GM18519 (cell line): ENCODE results near the gene FAM120B.
"Not testable (repeated sequence)": the region's sequence is repeated elsewhere in the genome, so short reads cannot be mapped to it uniquely, and the experiment has no call there.

Experiments used
- ATAC-seq: cut with Tn5 transposase; IDR thresholded peaks from one replicate; pipeline ENCODE4 v1.9.1; 2021; ENCODE audit warnings: mild to moderate bottlenecking, moderate library complexity; ENCODE audit not compliant: unreplicated experiment, low FRiP score

The FAM120B gene

DNA sequence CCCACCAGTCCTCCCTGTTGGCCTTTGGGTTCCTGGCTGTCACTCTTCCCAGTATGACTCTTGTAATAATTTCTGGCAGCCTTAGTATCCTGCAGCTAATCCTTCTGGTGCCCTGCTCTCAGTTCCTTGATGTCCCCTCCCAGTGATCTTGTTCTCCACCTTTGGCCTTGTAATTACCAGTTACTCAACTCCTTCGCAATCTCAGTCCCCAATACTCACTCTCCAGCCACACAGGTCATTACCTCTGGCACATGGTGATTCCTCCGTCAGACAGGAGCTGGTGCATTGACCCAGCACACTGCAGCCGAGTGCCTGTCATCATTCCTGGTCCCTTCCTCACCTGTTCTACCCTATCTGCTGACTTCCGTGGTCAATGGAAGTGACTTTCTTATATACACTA, 101.4 kb downstream of the FAM120B start:
- ATAC-seq, result no peak

DNA sequence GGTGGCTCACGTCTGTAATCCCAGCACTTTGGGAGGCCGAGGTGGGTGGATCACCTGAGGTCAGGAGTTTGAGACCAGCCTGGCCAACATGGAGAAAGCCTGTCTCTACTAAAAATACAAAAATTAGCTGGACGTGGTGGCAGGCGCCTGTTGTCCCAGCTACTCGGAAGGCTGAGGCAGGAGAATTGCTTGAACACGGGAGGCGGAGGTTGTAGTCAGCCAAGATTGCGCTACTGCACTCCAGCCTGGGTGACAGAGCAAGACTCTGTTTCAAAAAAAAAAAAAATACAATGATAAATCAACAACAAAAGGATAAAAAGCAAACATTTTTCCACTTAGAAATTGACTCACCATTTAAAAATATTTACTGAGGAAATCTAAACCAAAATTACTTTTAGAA, 103.2 kb downstream of the FAM120B start:
- not testable (repeated sequence) for ATAC-seq

DNA sequence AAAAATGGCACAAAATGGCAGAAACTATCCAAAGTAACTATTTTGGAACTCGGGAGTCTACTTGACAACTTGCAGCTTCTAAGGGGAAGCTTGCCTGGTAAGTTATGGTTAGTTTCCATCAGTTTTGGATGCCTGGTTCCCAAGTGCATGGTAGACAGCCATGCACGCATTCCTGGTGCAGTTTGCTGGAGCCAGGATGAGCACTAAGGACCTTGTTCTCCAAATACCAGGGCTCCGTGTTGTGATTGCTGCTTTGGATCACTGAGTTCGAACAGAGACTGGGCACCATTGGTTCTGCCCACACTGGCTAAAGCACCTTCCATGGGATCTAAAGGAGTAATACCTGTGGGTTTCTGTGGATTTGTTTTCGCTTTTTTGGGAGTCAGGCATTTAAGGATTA, 103.7 kb downstream of the FAM120B start:
- no peak for ATAC-seq

DNA sequence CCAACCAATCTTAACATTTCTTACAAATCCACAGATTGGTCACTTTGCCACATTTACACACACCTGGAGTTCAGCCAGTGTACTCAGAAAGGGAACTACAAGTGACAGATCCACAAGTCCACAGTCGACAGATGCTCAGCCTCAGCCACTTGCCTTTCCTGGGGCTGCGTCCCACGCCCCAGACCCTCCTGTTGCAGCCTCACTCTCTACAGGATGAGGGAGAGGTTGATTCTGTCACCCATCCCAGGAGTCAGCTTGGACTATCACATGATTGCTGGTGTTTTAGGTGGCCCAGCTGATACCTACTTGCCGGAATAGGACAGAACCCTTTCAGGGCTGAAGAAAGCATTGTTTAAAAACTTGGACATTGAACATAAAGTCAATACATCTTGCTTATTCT, 108.8 kb downstream of the FAM120B start:
- ATAC-seq, result no peak

DNA sequence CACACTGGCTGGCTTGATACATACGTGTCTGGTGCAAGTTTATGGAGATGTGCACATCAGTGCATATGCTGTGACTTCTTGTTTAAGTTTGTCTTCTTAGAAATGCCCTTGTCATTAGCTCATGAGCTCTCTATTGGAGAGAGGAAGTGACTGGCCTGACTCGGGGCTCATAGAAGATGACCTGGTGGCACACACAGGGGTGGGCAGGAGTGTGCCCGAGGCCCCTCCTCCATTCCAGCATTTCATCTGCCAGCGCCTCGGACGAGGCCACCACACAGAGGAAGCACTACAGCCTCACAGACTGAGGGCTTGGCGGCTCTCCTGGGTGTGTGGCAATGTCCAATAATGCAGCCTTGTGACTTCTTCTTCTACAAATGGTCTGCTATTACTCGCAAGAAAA, 109.7 kb downstream of the FAM120B start:
- ATAC-seq, result no peak

DNA sequence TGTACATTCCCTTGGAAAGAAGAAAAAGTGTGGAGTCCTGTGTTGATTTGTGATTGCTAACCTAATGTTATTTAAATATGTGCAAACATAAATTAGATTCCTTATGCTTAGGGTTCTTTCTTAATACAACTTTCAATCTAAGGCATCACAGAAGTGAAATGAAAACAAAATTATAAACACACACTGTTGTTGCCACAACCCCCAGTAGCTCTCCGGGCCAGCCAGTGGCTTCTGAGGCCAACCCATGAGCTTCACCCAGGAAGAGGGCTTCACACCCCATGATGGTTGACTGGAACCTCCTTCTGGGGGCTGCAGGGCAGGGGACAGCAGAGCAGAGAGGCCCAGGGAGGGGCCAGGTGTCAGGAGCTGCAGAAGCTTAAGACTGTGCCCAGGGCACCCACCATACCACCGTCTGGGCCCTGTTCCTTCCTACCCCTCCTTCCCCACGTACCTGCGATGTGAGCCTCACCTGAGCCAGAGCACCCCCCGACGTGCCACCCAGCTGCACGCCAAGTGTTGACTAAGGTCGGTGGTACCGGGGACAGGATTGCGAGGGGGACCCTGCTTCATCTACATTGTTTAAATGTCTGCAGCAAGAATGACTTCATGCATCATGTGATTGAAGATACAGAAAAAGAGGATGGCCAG, 110.5 kb downstream of the FAM120B start:
- ATAC-seq, result no peak

DNA sequence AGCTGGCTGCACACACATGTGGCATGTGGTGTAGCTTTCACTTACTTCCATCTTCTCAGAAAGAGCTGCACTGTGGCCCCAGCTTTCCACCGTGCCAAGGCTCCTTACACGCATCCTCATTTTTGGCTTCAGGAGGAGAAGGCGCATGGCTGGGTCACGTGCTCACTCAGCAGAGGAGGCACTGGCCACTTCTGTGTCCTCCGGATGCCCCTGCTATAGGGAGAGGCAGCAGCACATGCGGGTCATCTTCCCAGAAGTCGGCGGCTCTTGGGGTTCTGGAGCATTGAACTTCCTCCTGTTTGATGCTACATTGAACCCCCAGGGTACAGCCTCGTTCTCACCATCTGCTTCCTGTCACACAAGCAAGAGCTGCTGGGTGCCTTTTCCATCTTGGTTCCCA, 111.3 kb downstream of the FAM120B start:
- no peak for ATAC-seq

DNA sequence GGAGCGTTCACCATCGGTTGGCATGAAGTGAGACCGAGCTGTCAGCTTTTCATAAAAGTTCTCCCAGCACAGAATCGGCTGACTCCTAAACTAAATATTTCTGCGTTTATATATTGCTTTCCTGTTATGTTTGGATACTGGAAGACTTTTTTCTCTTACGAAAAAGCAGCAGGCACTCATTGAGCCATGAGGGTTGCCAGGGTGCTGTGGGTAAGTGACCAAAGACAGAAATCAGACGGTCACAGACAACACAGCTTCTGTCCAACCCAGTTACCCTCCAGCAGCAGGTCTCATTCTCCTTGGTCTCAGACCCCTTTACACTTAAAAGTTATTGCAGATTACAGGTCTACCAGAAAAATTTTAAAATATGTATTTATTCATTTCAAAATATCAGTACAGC, 113.7 kb downstream of the FAM120B start:
- ATAC-seq, result no peak

DNA sequence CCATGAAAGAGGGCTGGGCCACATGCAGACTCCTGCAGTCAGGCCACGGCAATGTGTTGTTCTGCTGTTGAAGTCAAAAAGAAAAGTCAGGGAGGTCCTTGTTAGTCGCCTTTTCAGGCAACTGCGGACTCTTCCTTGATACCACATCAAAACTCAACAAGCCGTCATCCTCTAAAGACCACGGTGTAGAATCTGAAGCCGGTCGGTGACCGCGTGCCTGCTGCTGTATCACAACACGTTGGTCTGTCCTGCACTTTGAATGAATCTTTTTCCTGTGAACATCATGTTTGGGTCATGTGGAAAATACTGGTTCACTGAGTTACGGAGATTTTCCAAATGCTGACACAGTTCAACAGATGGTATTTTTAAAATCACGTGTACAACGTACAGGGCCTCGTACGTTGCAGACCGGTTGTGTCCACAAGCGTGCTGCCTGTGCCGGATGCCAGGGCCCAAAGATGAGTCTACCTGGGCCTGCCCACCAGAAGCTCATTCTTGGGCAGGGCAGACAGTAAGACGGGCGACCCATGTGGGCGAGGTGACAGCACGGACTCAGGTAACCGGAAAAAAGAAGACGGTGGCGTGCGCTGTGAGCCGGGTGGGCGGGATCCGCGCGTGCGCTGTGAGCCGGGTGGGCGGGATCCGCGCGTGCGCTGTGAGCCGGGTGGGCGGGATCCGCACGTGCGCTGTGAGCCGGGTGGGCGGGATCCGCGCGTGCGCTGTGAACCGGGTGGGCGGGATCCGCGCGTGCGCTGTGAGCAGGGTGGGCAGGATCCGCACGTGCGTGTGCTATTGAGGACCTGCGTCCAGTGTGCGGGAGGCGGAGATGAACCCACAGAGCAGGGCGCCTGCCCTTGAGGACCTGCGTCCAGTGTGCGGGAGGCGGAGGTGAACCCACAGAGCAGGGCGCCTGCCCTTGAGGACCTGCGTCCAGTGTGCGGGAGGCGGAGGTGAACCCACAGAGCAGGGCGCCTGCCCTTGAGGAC, 114.5 kb downstream of the FAM120B start:
- no peak for ATAC-seq

DNA sequence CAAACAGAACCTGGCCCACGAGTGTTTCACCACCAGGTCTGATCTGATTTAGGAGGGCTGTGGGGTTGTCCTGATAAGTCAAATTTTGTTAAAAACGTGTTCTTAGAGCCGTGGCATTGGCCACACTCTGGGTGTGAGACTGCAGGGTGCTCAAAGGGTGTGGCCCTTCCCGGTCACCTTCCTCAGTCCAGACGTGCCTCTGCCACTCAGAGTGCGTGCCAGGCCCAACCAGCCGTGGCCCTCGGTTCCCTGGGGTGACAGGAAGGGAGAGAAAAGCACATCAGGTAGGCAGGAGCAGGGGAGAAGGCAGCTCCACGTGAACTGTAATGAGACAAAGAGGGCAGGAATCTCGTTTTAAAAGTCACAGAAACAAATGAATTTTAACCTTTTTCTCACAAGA, 115.4 kb downstream of the FAM120B start:
- no peak for ATAC-seq

DNA sequence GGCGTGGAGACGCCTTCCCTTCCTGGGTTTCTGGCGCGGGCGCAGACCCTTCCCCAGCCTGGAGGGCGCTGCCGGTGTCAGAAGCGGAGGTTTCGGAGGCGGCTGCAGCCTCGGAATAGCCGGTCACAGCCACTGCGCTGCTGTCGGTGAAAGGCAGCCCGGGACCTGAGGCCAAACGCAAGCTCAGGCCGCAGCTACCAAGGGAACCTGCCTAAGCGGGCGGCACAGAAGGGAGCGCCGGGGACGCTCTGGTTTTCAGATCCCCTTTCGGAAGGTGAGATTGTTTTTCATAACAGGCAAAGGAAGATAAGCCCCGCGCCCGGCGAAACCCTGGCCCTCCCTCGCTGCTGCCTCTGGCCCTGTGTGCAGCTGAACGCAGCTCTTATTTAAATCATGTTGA, 116.5 kb downstream of the FAM120B start:
- ATAC-seq, result no peak

DNA sequence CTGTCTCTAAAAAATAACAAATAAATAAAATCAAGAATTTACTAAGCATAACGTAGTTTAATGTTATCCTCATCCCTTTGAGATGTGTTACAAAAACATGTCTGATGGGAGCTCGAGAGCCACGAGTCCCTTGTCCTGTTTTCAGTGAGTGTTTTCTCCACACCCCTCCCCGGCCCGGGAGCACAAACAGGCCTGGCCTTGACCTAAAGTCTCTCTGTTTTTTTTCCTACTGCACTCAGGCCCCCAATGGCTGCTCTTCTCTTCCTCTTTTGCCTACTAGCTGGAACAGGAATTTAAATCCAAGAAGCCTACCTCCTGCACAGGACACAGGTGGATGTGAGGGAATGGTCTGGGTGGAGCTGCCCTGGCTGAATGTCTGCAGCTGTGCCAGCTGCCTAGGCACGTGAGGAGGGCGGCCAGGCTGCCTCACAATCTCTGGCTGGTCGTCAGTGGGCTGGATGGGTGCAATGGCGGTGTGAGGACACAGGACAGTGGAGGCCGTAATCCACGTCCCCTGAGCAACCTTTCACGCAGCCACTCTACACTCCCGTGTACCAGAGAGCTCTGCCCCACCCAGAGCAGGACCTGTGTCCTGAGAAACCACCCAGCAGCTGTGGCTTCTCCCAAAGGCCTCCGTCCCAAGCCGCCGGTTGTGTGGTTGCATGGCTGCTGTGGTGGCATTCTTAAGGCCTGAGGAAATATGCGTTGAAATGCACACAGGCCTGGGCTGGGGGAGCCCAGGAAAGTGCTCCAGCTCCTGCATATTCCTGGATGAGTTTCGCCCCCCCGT, 117.5 kb downstream of the FAM120B start:
- ATAC-seq, result no peak

DNA sequence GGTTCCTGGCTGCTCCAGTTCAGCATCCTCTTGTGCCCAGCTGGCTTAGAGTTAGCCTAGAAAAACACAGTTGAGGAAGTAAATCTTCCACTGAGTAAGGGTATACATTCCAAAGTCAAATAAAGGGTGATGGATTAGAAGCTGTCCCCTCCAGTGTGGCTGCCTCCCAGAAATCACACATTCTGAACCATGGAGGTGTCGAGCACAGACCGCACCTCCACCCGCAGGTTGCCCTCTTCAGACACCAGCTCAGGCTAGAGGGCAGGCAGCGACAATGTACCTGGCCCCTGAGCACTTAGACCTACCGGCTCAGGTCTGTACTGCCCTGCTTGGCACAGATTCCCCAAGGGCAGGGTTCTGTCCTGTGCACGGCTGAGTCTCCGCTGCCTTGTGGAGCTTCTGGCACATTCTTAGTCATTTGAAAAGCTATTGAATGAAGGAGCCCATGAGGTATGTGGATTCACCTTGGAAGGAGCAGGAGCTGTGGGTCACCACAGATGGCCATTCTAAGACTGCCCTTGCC, 118.1 kb downstream of the FAM120B start:
- ATAC-seq, result no peak

DNA sequence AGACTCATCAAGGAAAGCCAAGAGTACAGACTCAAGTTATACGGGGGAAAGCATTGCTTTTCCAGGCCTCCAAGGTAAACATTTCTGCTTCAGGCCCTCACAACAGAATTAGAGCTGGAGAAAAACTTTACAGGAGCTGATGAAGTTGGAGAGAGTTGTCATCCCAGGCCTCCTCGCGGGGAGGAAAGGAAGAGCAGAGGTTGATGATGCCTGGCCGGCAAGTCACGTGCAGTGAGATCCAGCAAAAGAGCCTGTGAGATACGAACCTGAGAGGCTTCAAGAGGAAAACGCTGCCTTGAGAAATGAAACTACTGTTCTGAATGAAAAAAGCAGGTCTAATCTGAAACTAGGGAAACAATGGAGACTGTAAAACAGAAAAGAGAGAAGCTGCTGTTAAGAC, 122.9 kb downstream of the FAM120B start:
- no peak for ATAC-seq

DNA sequence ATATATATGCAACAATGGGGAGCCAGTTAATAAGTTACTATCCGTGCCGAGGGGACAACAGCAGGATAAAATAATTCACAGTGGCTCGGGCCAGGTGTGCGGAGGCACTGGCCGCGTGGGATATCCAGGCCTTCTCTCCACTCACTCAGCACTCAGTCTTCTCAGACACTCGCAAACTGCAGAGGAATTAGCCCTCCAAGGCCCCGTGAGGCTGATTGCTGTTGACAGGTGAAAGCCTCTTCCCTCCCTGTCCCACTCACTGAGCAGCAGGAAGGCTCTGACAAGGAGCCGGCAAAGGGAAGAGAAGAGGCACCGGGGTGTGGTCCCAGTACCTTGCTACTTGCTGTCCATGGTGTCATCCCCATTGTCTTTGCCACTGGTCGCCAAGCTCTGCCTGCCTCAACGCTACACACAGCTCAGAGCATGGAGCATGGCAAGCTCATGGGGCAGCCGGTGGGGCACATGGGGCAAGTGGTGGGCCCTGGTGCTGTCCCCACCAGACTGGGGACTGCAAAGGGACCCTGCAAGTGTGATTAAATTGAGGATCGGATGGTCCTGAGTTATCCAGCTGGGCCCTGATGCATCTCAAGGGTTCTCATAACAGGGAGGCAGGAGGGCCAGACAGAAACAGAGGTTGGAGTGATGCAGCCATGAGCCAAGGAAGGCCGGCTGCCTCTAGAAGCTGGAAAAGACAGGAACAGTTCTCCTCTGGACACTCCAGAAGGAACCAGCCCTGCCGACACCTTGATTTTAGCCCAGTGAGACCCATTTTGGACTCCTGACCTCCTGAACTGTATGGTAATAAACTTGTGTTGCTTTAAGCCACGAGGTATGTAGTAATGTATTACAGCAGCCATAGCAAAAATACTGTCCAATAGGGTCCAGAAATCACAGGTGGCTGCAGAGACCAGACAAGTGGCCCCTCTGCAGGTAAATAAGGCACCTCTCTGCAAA, 126.9 kb downstream of the FAM120B start:
- no peak for ATAC-seq

DNA sequence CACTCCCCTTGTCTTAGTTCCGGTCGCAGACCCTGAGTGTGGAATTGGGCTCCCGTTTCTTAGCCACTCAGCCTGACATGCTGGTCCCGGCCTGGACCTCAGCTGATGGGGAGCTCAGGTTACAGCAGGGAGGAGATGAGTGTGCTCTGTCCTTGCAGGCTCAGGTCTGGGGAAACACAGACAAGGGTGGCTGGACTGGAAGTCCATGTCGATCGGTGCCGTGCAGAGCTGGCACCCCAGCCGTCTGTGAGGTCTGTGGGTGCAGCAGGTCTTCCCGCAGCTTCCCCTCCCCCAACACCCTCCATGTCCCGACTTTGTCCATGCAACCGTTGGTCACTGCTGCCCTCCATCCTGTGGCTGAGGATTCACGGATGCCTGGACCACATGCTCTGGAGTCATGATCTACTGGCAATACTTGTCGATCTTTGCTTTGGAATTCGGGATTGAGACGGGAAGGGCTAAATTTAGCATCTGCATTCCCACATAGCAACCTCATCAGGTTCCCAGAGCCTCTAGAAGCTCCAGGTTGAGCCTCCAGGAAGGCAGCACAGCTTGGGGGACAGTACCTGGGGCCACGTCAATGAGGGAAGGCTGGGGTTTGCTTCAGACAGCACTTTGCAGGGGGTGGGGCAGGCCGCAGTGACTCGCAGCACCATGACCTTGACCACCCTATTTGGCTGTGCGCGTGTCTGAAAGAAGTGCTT, 127.7 kb downstream of the FAM120B start:
- ATAC-seq, result no peak

DNA sequence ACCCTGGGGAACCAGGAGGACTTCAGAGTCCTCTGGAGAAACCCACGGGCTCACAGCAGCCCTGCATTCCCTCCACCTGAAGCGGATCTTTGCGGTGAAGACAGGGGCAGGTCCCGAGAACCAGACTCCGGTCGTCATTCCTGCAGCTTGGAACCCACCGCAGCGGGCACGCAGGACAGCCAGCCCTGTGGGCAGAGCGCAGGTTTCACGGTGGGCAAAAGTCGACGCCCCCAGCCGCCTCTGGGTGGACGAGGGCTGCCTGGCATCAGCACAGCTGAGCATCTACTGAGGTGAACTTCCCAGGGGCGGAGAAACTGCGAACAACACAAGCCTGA, 128.2 kb downstream of the FAM120B start:
- ATAC-seq, result no peak

DNA sequence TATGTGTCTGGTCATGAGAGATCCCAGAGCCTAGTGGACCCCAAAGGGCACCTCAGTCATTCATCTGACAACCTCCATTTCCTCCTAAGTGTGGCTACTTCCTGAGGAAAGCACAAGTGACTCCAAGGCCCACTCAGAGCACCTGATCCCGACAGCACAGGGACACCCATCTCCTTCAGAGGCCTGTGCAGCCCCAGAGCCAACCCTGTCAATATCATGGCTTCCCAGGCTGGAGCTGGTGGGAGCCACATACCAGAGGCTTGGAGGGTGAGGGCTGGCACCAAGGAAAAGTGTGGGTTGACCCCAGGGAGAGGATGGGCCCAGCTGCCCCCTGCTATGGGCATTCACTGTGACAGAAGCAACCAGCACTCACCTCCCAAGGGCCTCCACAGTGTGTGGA, 129.2 kb downstream of the FAM120B start:
- ATAC-seq, result no peak

DNA sequence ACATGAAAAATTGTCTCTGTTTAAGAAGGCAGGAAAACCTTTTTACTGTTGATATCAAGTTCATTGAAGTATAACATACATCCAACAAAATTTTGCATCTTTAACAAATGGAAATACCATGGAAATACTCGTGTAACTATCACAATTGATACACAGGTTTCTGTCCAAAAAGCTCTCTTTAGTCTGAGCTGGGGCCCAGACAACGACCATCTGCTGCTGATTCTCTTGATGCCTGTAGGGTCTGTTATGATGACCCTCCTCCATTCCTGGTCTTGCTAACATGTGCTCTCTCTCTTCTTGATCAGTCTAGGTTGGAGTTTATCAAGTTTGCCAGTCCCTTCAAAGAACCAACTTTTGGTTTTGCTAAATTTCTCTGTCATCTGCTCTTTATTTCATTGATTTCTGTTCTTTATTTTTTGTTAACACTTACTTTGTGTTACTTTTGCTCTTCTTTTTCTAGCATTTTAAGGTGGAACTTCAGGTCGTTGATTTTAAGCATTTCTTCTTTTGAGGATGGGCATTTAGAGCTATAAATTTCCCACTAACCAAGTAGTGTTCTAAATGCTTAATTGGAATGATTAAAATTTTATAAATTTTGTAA, 129.8 kb downstream of the FAM120B start:
- no peak for ATAC-seq
